AG04450 (cell line): ENCODE data around the gene E2F3. TPM values are rescaled to one million over a fixed set of nuclear protein-coding genes. Genes with fewer than 3 reads are reported as not detected.

Source experiments
- CTCF ChIA-PET: fragments of 300-600, 350-600 bp; formaldehyde crosslinking; extraction: SDS; loops from one replicate; lab custom pipeline; 2022; ENCODE audit warnings: antibody characterized with exemption, inconsistent platforms; lab: Charles Lee
- POLR2A ChIA-PET: fragments of 350-600 bp; formaldehyde crosslinking; extraction: SDS; loops from one replicate; lab custom pipeline; 2021; ENCODE audit warnings: antibody characterized with exemption, inconsistent platforms; lab: Yijun Ruan, JAX
- DNase-seq: peaks from one replicate; pipeline ENCODE4 v3.0.0-alpha.2; 2011; ENCODE audit warnings: low read depth, low spot score
- H3K27ac ChIP-seq: one replicate; pipeline ENCODE4 v1.5.1; 2012; ENCODE audit warnings: low read depth, low read length, control low read depth
- H3K27me3 ChIP-seq: one replicate; pipeline ENCODE4 v1.6.0; 2012; ENCODE audit warnings: low read length; ENCODE audit not compliant: control insufficient read depth, insufficient read depth
- H3K4me3 ChIP-seq: 2 replicates; pipeline ENCODE4 v1.5.1; 2011; ENCODE audit warnings: mild to moderate bottlenecking, low read depth, low read length, control low read depth
- H3K9me3 ChIP-seq: 2 replicates; pipeline ENCODE4 v1.5.1; 2012; ENCODE audit warnings: low read length; ENCODE audit not compliant: control insufficient read depth, insufficient read depth
- polyA plus RNA-seq: library from polyadenylated mRNA; depleted of rRNA; stranded (reverse); fragments of >200 nt; gene quantifications from 2 replicates; pipeline ENCODE4 v1.2.3, GENCODE V29; 2011
- TF ChIP-seq, protein P1 (sequence below): IDR thresholded peaks from 2 replicates; pipeline ENCODE4 v1.5.1; 2011; ENCODE audit warnings: low read depth, low read length, control low read depth, inconsistent platforms

The E2F3 gene
- polyA plus RNA-seq, 1 experiment = 10.7 TPM

DNA sequence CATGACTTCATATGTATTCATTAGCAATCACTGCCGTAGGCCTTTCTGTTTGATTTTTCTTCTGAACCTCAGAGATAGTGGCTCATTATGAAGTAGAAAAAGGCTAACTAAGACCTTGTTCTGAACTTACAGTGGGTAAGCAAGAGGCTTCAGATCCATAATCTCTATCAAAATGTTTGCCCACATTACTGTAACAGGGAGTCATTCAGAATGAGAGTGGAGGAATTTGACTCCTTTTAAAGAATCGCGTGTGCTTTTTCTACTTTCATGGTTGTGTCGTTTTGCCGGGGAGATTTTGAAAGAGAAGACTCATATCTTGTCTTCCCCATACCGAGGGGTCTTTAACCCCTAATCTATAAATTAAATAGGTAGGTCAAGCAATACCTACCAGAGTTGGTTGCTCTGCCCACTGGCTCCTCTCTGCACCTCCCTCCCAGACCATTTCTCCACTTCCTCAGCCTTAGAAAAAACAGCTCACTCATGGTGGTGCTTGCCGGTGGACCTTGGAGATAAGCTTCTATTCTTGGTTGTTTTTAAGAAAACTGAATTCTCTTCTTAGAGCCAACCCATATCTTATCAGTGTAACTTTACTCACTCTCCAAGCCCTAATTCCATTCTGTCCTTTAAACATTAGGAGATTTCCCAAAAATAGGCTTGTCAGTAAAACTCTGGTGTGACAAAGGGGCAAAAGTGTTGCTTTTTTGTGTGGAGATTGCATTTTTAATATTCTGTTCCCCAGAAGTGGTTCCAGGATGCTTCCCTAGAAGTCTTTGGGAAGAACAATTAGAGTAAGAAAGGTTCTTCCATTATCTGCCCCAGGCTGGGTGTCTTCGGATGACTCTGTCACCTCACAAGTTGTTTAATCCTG is 56.6 kb downstream of the E2F3 start:
- Histone ChIP-seq H3K4me3 (no peak overlapping the region), H3K27me3 (no peaks in the 10 kb centered on the region), H3K9me3 (no peaks in the 10 kb centered on the region), H3K27ac (no peak overlapping the region)
- TF ChIP-seq, protein P1, sequence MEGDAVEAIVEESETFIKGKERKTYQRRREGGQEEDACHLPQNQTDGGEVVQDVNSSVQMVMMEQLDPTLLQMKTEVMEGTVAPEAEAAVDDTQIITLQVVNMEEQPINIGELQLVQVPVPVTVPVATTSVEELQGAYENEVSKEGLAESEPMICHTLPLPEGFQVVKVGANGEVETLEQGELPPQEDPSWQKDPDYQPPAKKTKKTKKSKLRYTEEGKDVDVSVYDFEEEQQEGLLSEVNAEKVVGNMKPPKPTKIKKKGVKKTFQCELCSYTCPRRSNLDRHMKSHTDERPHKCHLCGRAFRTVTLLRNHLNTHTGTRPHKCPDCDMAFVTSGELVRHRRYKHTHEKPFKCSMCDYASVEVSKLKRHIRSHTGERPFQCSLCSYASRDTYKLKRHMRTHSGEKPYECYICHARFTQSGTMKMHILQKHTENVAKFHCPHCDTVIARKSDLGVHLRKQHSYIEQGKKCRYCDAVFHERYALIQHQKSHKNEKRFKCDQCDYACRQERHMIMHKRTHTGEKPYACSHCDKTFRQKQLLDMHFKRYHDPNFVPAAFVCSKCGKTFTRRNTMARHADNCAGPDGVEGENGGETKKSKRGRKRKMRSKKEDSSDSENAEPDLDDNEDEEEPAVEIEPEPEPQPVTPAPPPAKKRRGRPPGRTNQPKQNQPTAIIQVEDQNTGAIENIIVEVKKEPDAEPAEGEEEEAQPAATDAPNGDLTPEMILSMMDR = no peak
- ChIA-PET POLR2A (no interaction called here), CTCF (interaction anchor here (1.6 kb wide), 1 partner anchor 9 kb away, joined by 4 read pairs; no protein-coding TSS in a partner anchor)
- no peak for DNase-seq

DNA sequence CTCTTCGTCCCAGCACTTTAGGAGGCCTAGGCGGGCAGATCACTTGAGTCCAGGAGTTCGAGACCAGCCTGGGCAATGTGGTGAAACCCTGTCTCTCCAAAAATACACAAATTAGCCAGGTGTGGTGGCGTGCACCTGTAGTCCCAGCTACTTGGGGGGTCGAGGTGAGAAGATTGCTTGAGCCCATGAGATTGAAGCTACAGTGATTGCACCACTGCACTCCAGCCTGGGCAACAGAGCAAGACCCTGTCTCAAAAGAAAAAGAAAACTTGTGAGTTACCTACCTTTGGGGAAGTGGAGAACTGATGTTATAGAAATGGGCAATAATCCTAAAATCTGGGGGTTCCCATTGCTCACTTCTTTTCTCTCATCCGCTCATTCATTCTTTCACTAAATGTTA is 58.0 kb downstream of the E2F3 start:
- Histone ChIP-seq H3K4me3 (no peak overlapping the region), H3K27me3 (no peaks in the 10 kb centered on the region), H3K9me3 (no peaks in the 10 kb centered on the region), H3K27ac (no peak overlapping the region)
- POLR2A ChIA-PET = no interaction called here
- DNase-seq = no peak
- TF ChIP-seq, protein P1 = no peak
- CTCF ChIA-PET = no interaction called here

DNA sequence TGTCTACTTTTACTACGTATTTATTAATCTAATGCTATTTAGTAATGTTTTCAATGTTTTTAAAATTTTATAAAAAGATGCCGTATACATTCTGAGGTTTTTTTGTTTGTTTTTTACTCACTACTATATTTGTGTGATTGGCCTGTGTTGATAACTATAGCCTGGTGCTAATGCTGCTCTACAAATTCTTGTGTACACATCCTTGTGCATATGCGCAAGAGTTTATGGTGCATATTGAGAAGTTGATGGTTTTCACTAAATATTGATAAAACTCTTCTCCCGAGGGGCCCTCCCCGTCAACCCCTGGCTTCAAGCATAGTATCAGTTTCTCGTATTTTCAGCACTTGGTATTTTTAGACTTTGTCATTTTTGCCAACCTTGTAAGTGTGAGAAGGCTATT is 59.9 kb downstream of the E2F3 start:
- POLR2A ChIA-PET = no interaction called here
- no peaks in the 10 kb centered on the region for H3K9me3 ChIP-seq
- CTCF ChIA-PET = no interaction called here
- no peak overlapping the region for H3K4me3 ChIP-seq
- TF ChIP-seq, protein P1 = no peak
- no peaks in the 10 kb centered on the region for H3K27me3 ChIP-seq
- no peak for DNase-seq
- H3K27ac ChIP-seq = no peak overlapping the region

DNA sequence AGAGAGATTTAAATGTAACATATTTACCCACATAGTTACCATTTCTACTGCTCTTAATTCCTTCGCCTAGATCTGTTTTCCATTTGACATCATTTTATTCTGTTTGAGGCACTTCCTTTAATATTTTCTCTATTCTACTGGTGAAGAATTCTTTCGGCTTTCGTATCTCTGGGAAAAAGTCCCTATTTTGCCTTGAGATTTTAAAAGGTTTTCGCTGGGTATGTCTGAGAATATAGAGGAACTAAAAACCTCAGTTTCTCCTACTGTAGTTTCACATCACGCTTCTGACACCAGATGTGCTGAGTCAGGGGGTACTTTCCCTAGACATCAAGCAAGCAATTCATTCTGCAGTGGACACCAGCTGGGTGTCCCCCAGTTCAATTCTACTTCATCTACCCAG is 61.7 kb downstream of the E2F3 start:
- ChIA-PET POLR2A (no interaction called here), CTCF (interaction anchor here (1.6 kb wide), 1 partner anchor 59 kb away, joined by 5 read pairs; no protein-coding TSS in a partner anchor)
- Histone ChIP-seq H3K4me3 (no peak overlapping the region), H3K27me3 (no peaks in the 10 kb centered on the region), H3K27ac (no peak overlapping the region), H3K9me3 (no peaks in the 10 kb centered on the region)
- DNase-seq = no peak
- TF ChIP-seq, protein P1 = no peak

DNA sequence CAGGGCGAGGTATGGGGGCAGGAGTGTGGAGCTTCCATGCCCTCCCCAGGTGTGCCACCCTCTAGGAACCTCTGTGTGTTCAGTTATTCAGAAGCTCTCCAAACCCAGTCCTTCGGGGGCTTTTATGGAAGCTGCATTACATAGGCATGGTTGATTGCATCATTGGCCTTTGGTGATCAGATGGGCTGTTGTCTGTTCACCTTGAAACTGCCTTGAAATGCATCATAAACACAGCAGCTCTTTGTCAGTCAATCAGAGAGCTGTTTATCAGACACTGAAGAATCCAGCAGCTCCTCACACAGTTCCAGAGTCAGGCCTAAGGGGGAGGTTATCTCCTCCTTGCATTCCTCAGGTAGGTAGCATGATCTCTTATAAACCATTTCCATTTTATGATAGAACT is 62.4 kb downstream of the E2F3 start:
- Histone ChIP-seq H3K27me3 (no peaks in the 10 kb centered on the region), H3K4me3 (no peak overlapping the region), H3K27ac (no peak overlapping the region), H3K9me3 (no peaks in the 10 kb centered on the region)
- TF ChIP-seq, protein P1 = no peak
- DNase-seq = no peak
- CTCF ChIA-PET = interaction anchor here (1.6 kb wide), 1 partner anchor 59 kb away, joined by 5 read pairs; no protein-coding TSS in a partner anchor
- POLR2A ChIA-PET = no interaction called here
